Measurements from ENCODE around the gene APBB3. TPM values are rescaled to one million over a fixed set of nuclear protein-coding genes. Genes with fewer than 3 reads are reported as not detected.

APBB3 gene
- total RNA-seq, 4 donors from 2014 or later, result 6.8 to 12.5 (median 11.8) TPM

Small RNAs within 50 kb of the gene (small RNA-seq; reads per million reads assigned to genes)
- gene RF00279 (0 reads per million in 3 donors), gene RF00443 (0 reads per million in 3 donors)

Other genes starting within 250 kb of the APBB3 start
- gene HBEGF, start 218.0 kb downstream of the APBB3 start, total RNA-seq, result 10 to 100 TPM in 1 of 4 donors, 1 to 10 TPM in 3; 6.6 to 20.0 (median 8.2) TPM
- gene SLC4A9, start 204.4 kb downstream of the APBB3 start, total RNA-seq, result not detected
- gene ANKHD1, start 162.8 kb downstream of the APBB3 start, total RNA-seq, result 10 to 100 TPM; 58.3 to 94.3 (median 62.2) TPM
- 10 to 100 TPM in 1 of 4 donors, 1 to 10 TPM in 3; 7.8 to 25.3 (median 9.2) TPM for gene EIF4EBP3, start 16.9 kb downstream of the APBB3 start, total RNA-seq
- gene SRA1, start 7.1 kb downstream of the APBB3 start, total RNA-seq, result 10 to 100 TPM; 17.4 to 29.2 (median 24.7) TPM
- 10 to 100 TPM; 27.8 to 45.1 (median 36.6) TPM for gene SLC35A4, start 230 bp upstream of the APBB3 start, total RNA-seq
- gene CD14, start 68.6 kb upstream of the APBB3 start, total RNA-seq, result 100 to 1,000 TPM in 1 of 4 donors, 10 to 100 TPM in 3; 34.9 to 125 (median 56.1) TPM
- 10 to 100 TPM; 14.0 to 41.4 (median 22.2) TPM for gene TMCO6, start 74.9 kb upstream of the APBB3 start, total RNA-seq
- gene NDUFA2, start 83.0 kb upstream of the APBB3 start, total RNA-seq, result 10 to 100 TPM; 52.3 to 63.3 (median 57.4) TPM
- 100 to 1,000 TPM in 3 of 4 donors, 10 to 100 TPM in 1; 98.7 to 159 (median 148) TPM for gene IK, start 83.2 kb upstream of the APBB3 start, total RNA-seq
- gene WDR55, start 100.3 kb upstream of the APBB3 start, total RNA-seq, result 10 to 100 TPM; 17.7 to 23.8 (median 20.6) TPM
- gene DND1, start 109.0 kb upstream of the APBB3 start, total RNA-seq, result under 1 TPM in 3 of 4 donors, not detected in 1; 0.46 to 0.83 (median 0.66) TPM
- gene HARS1, start 126.8 kb upstream of the APBB3 start, total RNA-seq, result 10 to 100 TPM; 45.7 to 68.7 (median 59.9) TPM
- gene HARS2, start 126.9 kb upstream of the APBB3 start, total RNA-seq, result 10 to 100 TPM; 19.1 to 22.2 (median 19.2) TPM
- 10 to 100 TPM; 30.8 to 45.1 (median 38.0) TPM for gene ZMAT2, start 135.8 kb upstream of the APBB3 start, total RNA-seq
- gene PCDHA1, start 221.5 kb upstream of the APBB3 start, total RNA-seq, result not detected
- gene PCDHA2, start 230.3 kb upstream of the APBB3 start, total RNA-seq, result under 1 TPM in 3 of 4 donors, not detected in 1; 0.13 to 0.42 (median 0.34) TPM
- 1 to 10 TPM in 3 of 4 donors, under 1 TPM in 1; 0.17 to 1.9 (median 1.2) TPM for gene PCDHA3, start 236.5 kb upstream of the APBB3 start, total RNA-seq
- gene PCDHA4, start 242.5 kb upstream of the APBB3 start, total RNA-seq, result 1 to 10 TPM in 1 of 4 donors, under 1 TPM in 3; 0.45 to 1.1 (median 0.66) TPM